Skin of body (tissue), 2 donors: ENCODE results near the gene JADE3. TPM values are rescaled to one million over a fixed set of nuclear protein-coding genes. Genes with fewer than 3 reads are reported as not detected.
A peak's percentile ranks its signal among the peaks of the same experiment; 100 is the strongest.
"Not testable (repeated sequence)": the region's sequence is repeated elsewhere in the genome, so short reads cannot be mapped to it uniquely, and the experiment has no call there.

Experiments used
- DNase-seq: peaks from one replicate; lab custom pipeline; 2025; lab: John Stamatoyannopoulos, UW
- total RNA-seq: library from RNA; depleted of rRNA; stranded (reverse); fragments of >200 nt; gene quantifications from one replicate; pipeline ENCODE4 v1.2.3, GENCODE V29; 2014

Gene JADE3
- total RNA-seq, 1 donor from 2014 or later, result 7.7 TPM

GRCh38 chrX:46929439-46930261 lies 17.4 kb downstream of the JADE3 start:
- no peak for DNase-seq

DNA sequence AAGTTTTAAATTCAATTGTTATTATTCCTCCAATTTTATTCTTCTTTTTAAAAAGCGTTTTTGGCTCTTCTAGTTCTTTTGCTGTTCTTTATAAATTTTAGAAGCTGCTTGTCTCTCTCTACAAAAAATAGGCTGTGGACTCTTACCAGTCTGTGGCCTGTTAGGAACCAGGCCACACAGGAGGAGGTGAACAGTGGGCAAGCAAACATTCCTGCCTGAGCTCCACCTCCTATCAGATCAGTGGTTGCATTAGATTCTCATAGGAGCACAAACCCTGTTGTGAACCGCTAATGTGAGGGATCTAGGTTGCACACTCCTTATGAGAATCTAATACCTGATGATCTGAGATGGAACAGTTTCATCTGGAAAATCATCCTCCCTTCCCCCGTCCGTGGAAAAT lies 23.1 kb downstream of the JADE3 start:
- DNase-seq, result no peak

GRCh38 chrX:46938589-46938988 lies 26.4 kb downstream of the JADE3 start:
- DNase-seq, result no peak

DNA sequence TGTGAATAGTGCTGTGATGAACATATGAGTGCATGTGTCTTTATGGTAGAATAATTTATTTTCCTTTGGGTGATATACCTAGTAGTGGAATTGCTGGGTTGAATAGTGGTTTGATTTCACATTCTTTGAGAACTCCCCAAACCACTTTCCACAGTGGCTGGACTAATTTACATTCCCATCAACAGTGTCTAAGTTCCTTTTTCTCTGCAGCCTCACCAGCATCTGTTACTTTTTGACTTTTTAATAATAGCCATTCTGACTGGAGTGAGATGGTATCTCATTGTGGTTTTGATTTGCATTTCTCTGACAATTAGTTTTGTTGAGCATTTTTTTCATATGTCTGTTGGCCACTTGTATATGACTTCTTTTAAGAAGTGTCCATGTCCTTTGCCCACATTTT lies 29.1 kb downstream of the JADE3 start:
- no peak for DNase-seq

- DNase-seq, result no peak
Observed at GRCh38 chrX:46953137-46953527, 40.9 kb downstream of the JADE3 start.

DNA sequence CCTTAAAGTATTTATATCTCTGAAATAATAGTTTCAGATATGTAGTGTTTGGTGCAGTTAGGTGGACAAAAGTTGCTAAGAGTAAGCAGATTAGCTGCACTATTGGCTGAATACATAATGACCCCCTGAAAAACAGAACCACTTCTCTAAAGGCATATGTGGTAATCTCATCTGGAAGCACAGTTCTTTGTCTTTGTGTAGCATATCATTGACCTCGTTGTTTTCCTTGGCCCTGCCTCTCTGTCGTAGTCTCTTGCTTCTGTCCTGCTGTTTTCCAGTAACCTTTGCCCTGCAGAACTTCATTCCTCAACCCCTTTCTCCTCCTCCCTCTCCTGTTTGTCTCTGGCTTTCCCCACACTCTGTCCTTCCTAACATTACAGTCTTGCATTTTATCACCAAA lies 41.4 kb downstream of the JADE3 start:
- no peak for DNase-seq

DNA sequence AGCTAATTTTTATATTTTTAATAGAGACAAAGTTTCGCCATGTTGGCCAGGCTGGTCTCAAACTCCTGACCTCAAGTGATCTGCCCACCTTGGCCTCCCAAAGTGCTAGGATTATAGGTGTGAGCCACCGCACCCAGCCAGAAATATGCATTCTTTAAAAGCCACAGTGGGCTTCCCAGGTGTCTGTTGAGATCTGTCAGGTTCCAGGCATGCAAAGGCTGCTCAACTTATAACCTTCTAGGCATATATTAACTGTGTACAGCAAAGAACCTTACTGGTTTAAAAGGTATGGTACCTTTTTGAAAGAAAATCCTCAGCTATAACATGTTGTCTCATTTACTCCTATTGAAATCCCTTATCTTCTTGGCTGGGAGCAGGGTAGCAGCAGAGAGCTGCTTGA lies 42.5 kb downstream of the JADE3 start:
- no peak for DNase-seq

GRCh38 chrX:46956589-46956988 lies 44.4 kb downstream of the JADE3 start:
- DNase-seq, result not testable (repeated sequence)

GRCh38 chrX:46957297-46957696 lies 45.1 kb downstream of the JADE3 start:
- peak; percentile 14 for DNase-seq

GRCh38 chrX:46959101-46959500 lies 46.9 kb downstream of the JADE3 start:
- DNase-seq, result no peak

- DNase-seq, result no peak
Observed at GRCh38 chrX:46959985-46960700, 47.9 kb downstream of the JADE3 start.

- DNase-seq, result no peak
Observed at GRCh38 chrX:46961097-46961496, 48.9 kb downstream of the JADE3 start.

DNA sequence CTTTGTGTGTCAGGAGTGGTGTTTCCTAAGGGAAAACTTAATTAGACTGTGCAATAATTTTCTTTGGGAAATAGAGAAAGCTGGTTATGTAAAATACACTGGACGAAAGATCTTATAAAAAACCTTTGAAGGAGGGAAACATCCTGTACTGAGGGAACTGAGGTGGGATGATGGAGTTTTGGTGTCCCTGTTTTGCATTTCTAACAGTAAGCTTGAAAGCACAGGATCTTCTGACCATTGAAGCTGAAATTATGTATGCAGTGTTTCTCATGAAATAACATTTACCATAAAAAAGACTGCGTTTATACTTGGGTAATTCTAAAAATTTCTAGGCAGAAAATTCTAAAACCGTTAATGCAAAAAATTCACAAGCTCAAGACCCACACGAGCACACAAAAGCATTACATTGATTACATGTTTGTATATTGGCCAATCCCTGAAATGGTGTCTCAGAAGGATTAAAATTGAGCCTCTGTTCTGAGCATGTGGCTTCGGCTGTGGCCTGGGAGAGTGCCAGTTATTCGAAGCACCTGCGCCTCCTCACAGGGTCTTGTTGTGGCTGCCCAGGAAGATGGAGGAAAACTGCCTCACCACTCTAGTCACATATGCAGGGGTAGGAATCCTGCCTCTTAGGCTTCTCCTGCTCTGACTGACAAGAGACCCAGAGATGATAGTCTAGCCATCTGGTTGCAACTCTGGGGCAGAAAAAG lies 49.5 kb downstream of the JADE3 start:
- DNase-seq, result no peak

DNA sequence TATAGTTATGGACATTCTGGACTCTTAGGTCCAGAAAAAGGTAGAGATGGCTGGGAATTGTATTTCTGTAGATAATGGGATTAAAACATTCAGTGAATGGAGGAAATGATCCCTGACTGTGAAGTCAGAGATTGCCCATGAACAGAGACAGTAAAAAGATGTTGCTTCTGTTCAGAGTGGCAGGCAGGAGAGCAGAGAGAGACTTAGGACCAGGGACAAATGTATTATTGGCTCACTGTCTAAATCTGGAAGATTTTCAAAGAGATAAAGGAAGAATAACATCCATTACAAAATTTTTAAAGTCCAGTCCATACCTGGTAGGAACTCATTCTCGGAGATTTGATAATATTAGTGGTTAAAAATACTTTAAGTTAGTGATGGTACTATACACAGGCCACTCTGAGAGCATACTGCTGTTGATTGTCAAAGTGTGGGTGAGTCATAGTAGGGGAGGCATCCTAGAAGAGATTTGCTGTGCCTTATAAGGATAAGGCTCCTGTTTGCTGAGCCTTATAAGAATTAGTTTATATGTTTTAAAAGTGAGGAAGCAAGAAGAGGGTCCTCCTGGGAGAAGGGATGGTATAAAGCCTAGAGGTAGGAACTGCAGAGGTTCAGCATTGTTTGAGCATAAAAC lies 53.0 kb downstream of the JADE3 start:
- no peak for DNase-seq

GRCh38 chrX:46967547-46967946 lies 55.3 kb downstream of the JADE3 start:
- DNase-seq, result no peak

DNA sequence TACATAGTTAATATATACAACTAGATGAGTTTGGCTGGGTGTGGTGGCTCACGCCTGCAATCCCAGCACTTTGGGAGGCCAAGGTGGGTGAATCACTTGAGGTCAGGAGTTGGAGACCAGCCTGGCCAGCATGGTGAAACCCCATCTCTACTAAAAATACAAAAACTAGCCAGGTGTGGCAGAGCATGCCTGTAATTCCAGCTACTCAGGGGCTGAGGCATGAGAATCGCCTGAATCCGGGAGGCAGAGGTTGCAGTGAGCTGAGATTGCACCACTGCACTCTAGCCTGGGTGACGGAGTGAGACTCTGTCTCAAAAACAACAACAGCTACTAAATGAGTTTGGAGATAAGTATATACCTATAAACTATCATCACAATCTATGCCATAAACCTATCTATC lies 64.8 kb downstream of the JADE3 start:
- DNase-seq, result not testable (repeated sequence)

DNA sequence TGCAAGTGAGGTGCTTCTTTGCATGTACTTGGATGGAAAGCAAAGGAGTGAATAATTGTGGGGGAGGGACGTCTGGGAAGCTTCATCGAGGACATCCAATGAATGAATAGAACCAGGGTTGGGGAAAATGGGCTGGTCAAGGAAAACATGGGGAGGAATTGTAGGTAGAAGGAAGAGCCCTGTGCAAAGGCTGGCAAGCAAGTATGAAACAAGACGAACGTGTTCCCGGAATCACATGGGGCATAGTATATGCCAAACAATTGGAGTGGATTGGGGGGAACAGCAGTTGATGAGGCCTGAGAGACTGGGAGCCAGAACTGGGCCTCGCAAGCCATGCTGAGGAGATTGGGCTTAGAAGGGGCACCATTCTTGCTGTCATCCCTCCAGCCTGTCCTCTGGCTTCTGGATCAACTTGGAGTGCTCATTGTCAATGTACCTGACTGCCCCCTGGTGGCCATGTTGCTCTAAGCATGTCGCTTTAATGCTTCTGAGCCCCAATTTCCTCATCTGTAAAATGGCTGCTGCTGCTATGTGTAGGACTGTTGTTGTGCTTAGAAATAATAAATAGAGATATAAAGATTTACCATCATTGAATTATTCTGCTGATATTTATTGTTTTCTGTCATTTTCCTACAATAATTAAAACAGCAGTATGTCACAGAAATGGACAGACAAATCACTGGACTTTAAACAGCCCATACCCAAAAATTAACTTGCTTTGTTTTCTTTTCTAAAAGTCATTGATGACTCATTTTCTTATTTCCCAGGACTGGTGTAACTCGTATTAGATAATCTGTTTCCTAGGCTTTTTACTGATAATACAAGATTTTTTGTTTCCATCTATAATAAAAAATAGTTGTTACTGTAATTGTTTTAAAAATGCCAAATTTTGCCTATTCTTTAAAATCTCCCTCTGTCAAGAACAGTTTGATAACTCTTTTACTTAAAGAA lies 66.4 kb downstream of the JADE3 start:
- no peak for DNase-seq

DNA sequence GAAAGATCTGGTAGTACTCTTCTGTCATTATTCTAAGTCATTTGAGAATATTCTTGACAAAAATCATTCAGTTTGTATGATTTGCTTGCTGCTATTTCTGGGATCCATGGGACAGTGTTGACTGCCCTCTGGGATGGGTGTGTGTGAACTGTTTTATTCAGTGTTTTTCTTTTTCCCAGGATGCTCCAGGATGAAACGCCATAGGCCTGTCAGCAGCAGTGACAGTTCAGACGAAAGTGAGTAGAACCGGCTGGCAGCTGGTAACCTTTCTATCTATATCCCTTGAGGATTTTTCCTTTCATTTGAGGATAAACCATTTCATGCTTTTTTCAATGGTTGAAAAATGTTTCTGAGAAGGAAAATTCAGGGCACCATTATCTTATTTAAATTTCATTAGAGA lies 72.5 kb downstream of the JADE3 start:
- no peak for DNase-seq

- DNase-seq, result no peak
Observed at GRCh38 chrX:46989548-46989947, 77.3 kb downstream of the JADE3 start.

- no peak for DNase-seq
Observed at GRCh38 chrX:46991664-46992063, 79.4 kb downstream of the JADE3 start.

DNA sequence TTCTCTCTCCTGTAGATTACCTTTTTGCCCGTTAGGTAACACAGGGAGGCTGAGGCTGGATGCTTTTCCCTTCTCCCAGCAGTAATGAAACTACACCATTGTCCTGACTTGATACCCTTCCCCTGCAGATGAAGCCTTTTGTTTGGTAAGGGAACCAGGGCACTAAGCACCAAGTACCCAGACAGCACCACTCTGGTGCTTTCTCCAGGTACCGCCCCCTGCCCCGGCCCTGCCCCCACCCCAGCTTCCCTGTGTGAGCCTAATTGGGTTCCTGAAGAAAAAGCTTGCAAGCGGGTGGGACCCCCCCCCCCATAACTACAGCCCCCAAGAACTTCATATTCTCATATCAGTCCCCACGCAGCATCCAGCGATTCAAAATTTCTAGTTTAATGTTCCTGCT lies 79.8 kb downstream of the JADE3 start:
- DNase-seq, result no peak
